Motor neuron (in vitro differentiated cells): ENCODE data around the gene BHMT. TPM values are rescaled to one million over a fixed set of nuclear protein-coding genes. Genes with fewer than 3 reads are reported as not detected.
A peak's percentile ranks its signal among the peaks of the same experiment; 100 is the strongest.
"Not testable (repeated sequence)": the region's sequence is repeated elsewhere in the genome, so short reads cannot be mapped to it uniquely, and the experiment has no call there.

Experiments used
- ATAC-seq, 8 experiments: fragments of 200-7000 bp; cut with Tn5 transposase; replicated peaks in 6 of 8; 2 replicates each; pipeline ENCODE4 v1.8.0; 2021; ENCODE audit warnings: mild to moderate bottlenecking in 8 of 8, moderate library complexity in 8 of 8
- H3K27ac ChIP-seq, 2 donors: fragments of 250-450 bp; sonication (Bioruptor Pico); 2 replicates each; pipeline ENCODE4 v1.9.0; 2021; ENCODE audit warnings: antibody characterized with exemption in 2 of 2, mild to moderate bottlenecking in 2 of 2, moderate library complexity in 1 of 2
- H3K4me1 ChIP-seq, 2 donors: fragments of 250-450 bp; sonication (Bioruptor Pico); replicated peaks in 1 of 2; 2 replicates each; pipeline ENCODE4 v1.6.1; 2021; ENCODE audit warnings: antibody characterized with exemption in 2 of 2, mild to moderate bottlenecking in 2 of 2, moderate library complexity in 1 of 2
- H3K4me3 ChIP-seq, 5 donors: fragments of 250-450 bp; sonication (Bioruptor Pico); 2 replicates each; pipeline ENCODE4 v1.9.0; 2021; ENCODE audit warnings: antibody characterized with exemption in 5 of 5, mild to moderate bottlenecking in 5 of 5, moderate library complexity in 4 of 5
- WGBS, 10 experiments: fragments of 450-650 bp; shearing (Covaris generic); methylation state at CpG; one replicate each; pipeline ENCODE4 v1.0.0; 2022; 5-methylcytosine and 5-hydroxymethylcytosine counted together
- in situ Hi-C, 9 experiments: fragments of 400-800 bp; cut with MboI; loops; one replicate each; pipeline ENCODE4 v1.15.0; 2021; ENCODE audit warnings: low sequenced_read_pairs in 9 of 9, low pct_unique_long_range_greater_than_20kb in 2 of 9; ENCODE audit not compliant: unreplicated experiment in 9 of 9
- total RNA-seq, 8 experiments: library from RNA; unstranded; fragments of 300-600 nt; gene quantifications; 2 replicates each; pipeline versions ENCODE4 v1.2.3 to v1.2.4, GENCODE V29; 2022

The BHMT gene
- total RNA-seq, 8 experiments from 2014 or later = 0.11 to 4.4 (median 0.58) TPM

- in situ Hi-C loops = loop anchor here in 1 of 9 experiments (25.0 kb wide), 1 partner anchor 301 kb away; no protein-coding TSS in a partner anchor
- 44 to 100% (median 90%) methylated on average over 2 to 6 of the region's 7 CpGs; no CpG with 5 or more reads in 2 of the 10 experiments for WGBS, 10 experiments
- peak in 1 of 8 experiments; percentile 49 for ATAC-seq
- not testable (repeated sequence) for H3K4me3 ChIP-seq, H3K4me1 ChIP-seq, H3K27ac ChIP-seq
Observed at GRCh38 chr5:79161647-79162046, 50.0 kb downstream of the BHMT start.

GRCh38 chr5:79168031-79168430 lies 56.4 kb downstream of the BHMT start:
- H3K4me1 ChIP-seq = no peaks in the 10 kb centered on the region
- H3K27ac ChIP-seq = no peak overlapping the region
- no peak overlapping the region for H3K4me3 ChIP-seq
- ATAC-seq = no peak
- in situ Hi-C loops = loop anchor here in 1 of 9 experiments (25.0 kb wide), 1 partner anchor 294 kb away; no protein-coding TSS in a partner anchor

GRCh38 chr5:79170661-79171060 lies 59.1 kb downstream of the BHMT start:
- H3K4me3 ChIP-seq = no peak overlapping the region
- in situ Hi-C loops = loop anchor here in 1 of 9 experiments (25.0 kb wide), 1 partner anchor 292 kb away; no protein-coding TSS in a partner anchor
- H3K4me1 ChIP-seq = no peaks in the 10 kb centered on the region
- ATAC-seq = no peak
- no peak overlapping the region for H3K27ac ChIP-seq

- Histone ChIP-seq H3K4me3 (no peak overlapping the region), H3K27ac (no peak overlapping the region), H3K4me1 (no peaks in the 10 kb centered on the region)
- 73 to 98% (median 87%) methylated on average over 3 to 6 of the region's 6 CpGs; no CpG with 5 or more reads in 3 of the 10 experiments for WGBS, 10 experiments
- peak in 2 of 8 experiments; percentile 24 to 43 for ATAC-seq
- in situ Hi-C loops = loop anchor here in 1 of 9 experiments (25.0 kb wide), 1 partner anchor 291 kb away; no protein-coding TSS in a partner anchor
Observed at GRCh38 chr5:79171635-79172245, 60.1 kb downstream of the BHMT start.

GRCh38 chr5:79172269-79172668 lies 60.7 kb downstream of the BHMT start:
- in situ Hi-C loops = loop anchor here in 1 of 9 experiments (25.0 kb wide), 1 partner anchor 290 kb away; no protein-coding TSS in a partner anchor
- no peaks in the 10 kb centered on the region for H3K4me1 ChIP-seq
- no peak overlapping the region for H3K27ac ChIP-seq
- WGBS, 10 experiments = 60 to 78% (median 71%) methylated on average over 1 of the region's 1 CpG; no CpG with 5 or more reads in 7 of the 10 experiments
- ATAC-seq = no peak
- H3K4me3 ChIP-seq = no peak overlapping the region

- peak in 2 of 8 experiments; percentile 53 to 56 for ATAC-seq
- 44 to 100% (median 67%) methylated on average over 1 to 6 of the region's 6 CpGs; no CpG with 5 or more reads in 1 of the 10 experiments for WGBS, 10 experiments
- Histone ChIP-seq H3K4me1 (no peaks in the 10 kb centered on the region), H3K27ac (no peak overlapping the region), H3K4me3 (no peak overlapping the region)
- in situ Hi-C loops = loop anchor here in 1 of 9 experiments (25.0 kb wide), 1 partner anchor 289 kb away; no protein-coding TSS in a partner anchor
Observed at GRCh38 chr5:79173626-79174025, 62.0 kb downstream of the BHMT start.

GRCh38 chr5:79180449-79180848 lies 68.8 kb downstream of the BHMT start:
- H3K4me3 ChIP-seq, ATAC-seq, H3K4me1 ChIP-seq, in situ Hi-C loops, H3K27ac ChIP-seq: not testable (repeated sequence)
- 60 to 100% (median 91%) methylated on average over 1 to 3 of the region's 4 CpGs; no CpG with 5 or more reads in 4 of the 10 experiments for WGBS, 10 experiments

GRCh38 chr5:79181419-79182022 lies 69.9 kb downstream of the BHMT start:
- peak in 4 of 8 experiments; percentile 24 to 88 (median 70) for ATAC-seq
- no peaks in the 10 kb centered on the region for H3K4me1 ChIP-seq
- no peak overlapping the region for H3K27ac ChIP-seq
- in situ Hi-C loops = no loop called here
- no peak overlapping the region for H3K4me3 ChIP-seq
- WGBS, 10 experiments = 50 to 100% (median 50%) methylated on average over 1 of the region's 1 CpG; no CpG with 5 or more reads in 5 of the 10 experiments

Other genes starting within 250 kb of the BHMT start
- 10 to 100 TPM in 3 of 8 experiments, 1 to 10 TPM in 5; 6.6 to 27.4 (median 9.2) TPM for gene ARSB, start 126.5 kb upstream of the BHMT start, total RNA-seq
- gene DMGDH, start 42.1 kb upstream of the BHMT start, total RNA-seq = 10 to 100 TPM in 1 of 8 experiments, 1 to 10 TPM in 7; 1.8 to 10.8 (median 5.1) TPM
- gene BHMT2, start 42.0 kb upstream of the BHMT start, total RNA-seq = 10 to 100 TPM in 1 of 8 experiments, under 1 TPM in 6, not detected in 1; 0.21 to 19.8 (median 0.64) TPM
- 10 to 100 TPM in 7 of 8 experiments, 1 to 10 TPM in 1; 8.8 to 30.6 (median 14.4) TPM for gene JMY, start 124.3 kb downstream of the BHMT start, total RNA-seq